KOPT-K1 (cell line): ENCODE measurements around the gene TMEM236.

Experiments
- H3K27ac ChIP-seq: fragments of 200-600 bp; sonication (generic); 2 replicates; pipeline ENCODE4 v1.5.1; 2016; ENCODE audit warnings: antibody characterized with exemption, mild to moderate bottlenecking, low read depth, low read length; ENCODE audit not compliant: poor library complexity, severe bottlenecking
- H3K36me3 ChIP-seq: fragments of 200-600 bp; sonication (generic); 2 replicates; pipeline ENCODE4 v1.5.1; 2017; ENCODE audit warnings: antibody characterized with exemption, mild to moderate bottlenecking, low read length, moderate library complexity; ENCODE audit not compliant: insufficient read depth
- H3K9me3 ChIP-seq: fragments of 200-600 bp; sonication (generic); 2 replicates; pipeline ENCODE4 v1.5.1; 2017; ENCODE audit warnings: antibody characterized with exemption, low read length, mild to moderate bottlenecking; ENCODE audit not compliant: insufficient read depth, poor library complexity, severe bottlenecking

TMEM236 gene

DNA sequence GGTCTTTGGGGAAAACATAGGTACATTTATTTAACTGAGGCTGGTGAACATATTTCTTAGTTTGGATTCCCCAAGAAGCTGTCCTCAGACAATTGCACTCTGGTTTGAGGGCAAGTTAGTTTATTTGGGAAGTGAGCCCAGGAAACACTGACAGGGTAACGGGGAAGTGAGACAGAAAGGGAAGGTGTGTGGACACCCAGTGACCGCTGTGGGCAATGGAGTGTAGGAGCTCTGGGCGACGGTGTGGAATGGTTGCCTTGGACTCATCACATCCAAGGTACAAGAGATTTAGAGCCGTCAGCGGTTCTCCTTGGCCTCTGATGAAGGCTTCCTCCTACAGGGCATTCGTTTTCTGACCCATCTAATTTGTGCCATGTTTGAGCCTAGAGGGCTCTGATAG is 64.2 kb downstream of the TMEM236 start:
- no peaks in the 10 kb centered on the region for H3K9me3 ChIP-seq
- H3K36me3 ChIP-seq: no peaks in the 10 kb centered on the region
- no peak overlapping the region for H3K27ac ChIP-seq

GRCh38 chr10:17817316-17817715 is 65.3 kb downstream of the TMEM236 start:
- Histone ChIP-seq H3K9me3 (no peaks in the 10 kb centered on the region), H3K27ac (no peak overlapping the region), H3K36me3 (no peaks in the 10 kb centered on the region)

GRCh38 chr10:17817790-17818189 is 65.8 kb downstream of the TMEM236 start:
- Histone ChIP-seq H3K9me3 (no peaks in the 10 kb centered on the region), H3K27ac (no peak overlapping the region), H3K36me3 (no peaks in the 10 kb centered on the region)

GRCh38 chr10:17819836-17820235 is 67.8 kb downstream of the TMEM236 start:
- no peaks in the 10 kb centered on the region for H3K9me3 ChIP-seq
- H3K27ac ChIP-seq: no peak overlapping the region
- H3K36me3 ChIP-seq: no peaks in the 10 kb centered on the region

DNA sequence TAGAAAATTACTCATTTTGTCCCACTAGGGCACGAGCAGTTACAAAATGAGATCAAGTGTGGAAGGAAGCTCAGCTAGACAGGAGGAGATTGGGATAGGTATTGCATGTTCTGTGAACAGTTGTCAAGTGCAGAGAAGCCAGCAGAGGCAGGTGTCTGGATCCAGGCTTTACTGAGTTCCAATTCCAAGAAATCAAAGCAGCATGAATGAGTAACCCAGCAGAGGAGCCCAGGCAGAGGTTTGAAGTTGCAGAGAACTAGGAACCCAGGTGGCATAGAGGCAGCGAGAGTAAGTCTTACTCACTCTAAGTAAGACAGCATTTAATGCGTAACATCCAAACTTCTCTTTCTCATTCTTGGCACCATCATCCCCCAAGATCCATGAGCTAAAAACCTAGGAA is 68.9 kb downstream of the TMEM236 start:
- H3K36me3 ChIP-seq: no peaks in the 10 kb centered on the region
- H3K9me3 ChIP-seq: no peaks in the 10 kb centered on the region
- H3K27ac ChIP-seq: no peak overlapping the region

DNA sequence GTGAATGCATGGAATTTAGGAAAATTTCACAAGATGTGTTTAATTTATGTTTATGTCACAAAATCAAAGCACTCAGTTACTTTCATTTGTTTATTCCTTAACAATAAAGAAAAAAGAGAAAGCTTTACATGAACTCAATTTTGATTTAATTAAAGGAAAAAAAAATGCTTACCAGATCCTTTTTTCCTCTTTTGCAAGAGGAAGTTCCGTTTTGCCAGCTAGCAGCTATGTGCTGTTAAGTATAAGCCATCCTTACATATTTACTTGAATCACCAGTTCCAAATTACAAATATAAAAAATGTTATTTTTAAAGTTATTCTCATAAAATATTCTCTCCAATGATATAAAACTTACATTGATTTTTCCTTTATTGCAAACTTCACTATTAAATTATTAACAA is 69.9 kb downstream of the TMEM236 start:
- Histone ChIP-seq H3K27ac (no peak overlapping the region), H3K9me3 (no peaks in the 10 kb centered on the region), H3K36me3 (no peaks in the 10 kb centered on the region)

- Histone ChIP-seq H3K27ac (no peak overlapping the region), H3K36me3 (no peaks in the 10 kb centered on the region), H3K9me3 (no peaks in the 10 kb centered on the region)
Observed at GRCh38 chr10:17831341-17831740, 79.3 kb downstream of the TMEM236 start.

- H3K27ac ChIP-seq: no peak overlapping the region
- H3K36me3 ChIP-seq: no peaks in the 10 kb centered on the region
- no peaks in the 10 kb centered on the region for H3K9me3 ChIP-seq
Observed at GRCh38 chr10:17831896-17832295, 79.9 kb downstream of the TMEM236 start.

GRCh38 chr10:17833656-17834055 is 81.7 kb downstream of the TMEM236 start:
- no peak overlapping the region for H3K27ac ChIP-seq
- H3K36me3 ChIP-seq: no peaks in the 10 kb centered on the region
- H3K9me3 ChIP-seq: no peaks in the 10 kb centered on the region

DNA sequence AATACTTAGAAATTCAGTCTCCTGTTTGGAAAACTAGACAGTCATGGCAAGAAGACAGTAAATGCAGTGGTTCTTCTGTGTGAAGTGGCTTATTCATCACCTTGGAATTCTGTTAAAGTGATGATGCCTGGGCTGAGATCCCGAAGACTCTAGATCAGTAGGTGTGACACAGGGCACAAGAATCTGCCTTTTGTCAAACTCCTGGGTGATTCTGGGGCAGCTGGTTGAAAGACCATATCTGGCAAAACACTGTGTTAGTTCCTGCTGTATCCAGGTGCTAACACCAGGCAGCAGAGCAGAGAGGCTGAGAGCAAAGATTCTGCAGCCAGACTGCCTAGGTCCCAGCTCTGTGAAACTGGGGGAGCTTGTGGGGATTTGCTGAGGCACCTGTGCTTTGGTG is 83.7 kb downstream of the TMEM236 start:
- Histone ChIP-seq H3K9me3 (no peaks in the 10 kb centered on the region), H3K36me3 (no peaks in the 10 kb centered on the region), H3K27ac (no peak overlapping the region)

- no peak overlapping the region for H3K27ac ChIP-seq
- H3K9me3 ChIP-seq: no peaks in the 10 kb centered on the region
- no peaks in the 10 kb centered on the region for H3K36me3 ChIP-seq
Observed at GRCh38 chr10:17836942-17837341, 84.9 kb downstream of the TMEM236 start.

GRCh38 chr10:17838080-17838648 is 86.2 kb downstream of the TMEM236 start:
- no peaks in the 10 kb centered on the region for H3K9me3 ChIP-seq
- no peaks in the 10 kb centered on the region for H3K36me3 ChIP-seq
- no peak overlapping the region for H3K27ac ChIP-seq

GRCh38 chr10:17841050-17841449 is 89.0 kb downstream of the TMEM236 start:
- no peaks in the 10 kb centered on the region for H3K36me3 ChIP-seq
- H3K9me3 ChIP-seq: no peaks in the 10 kb centered on the region
- H3K27ac ChIP-seq: no peak overlapping the region

GRCh38 chr10:17842641-17843040 is 90.6 kb downstream of the TMEM236 start:
- Histone ChIP-seq H3K27ac (no peak overlapping the region), H3K9me3 (no peaks in the 10 kb centered on the region), H3K36me3 (no peaks in the 10 kb centered on the region)

DNA sequence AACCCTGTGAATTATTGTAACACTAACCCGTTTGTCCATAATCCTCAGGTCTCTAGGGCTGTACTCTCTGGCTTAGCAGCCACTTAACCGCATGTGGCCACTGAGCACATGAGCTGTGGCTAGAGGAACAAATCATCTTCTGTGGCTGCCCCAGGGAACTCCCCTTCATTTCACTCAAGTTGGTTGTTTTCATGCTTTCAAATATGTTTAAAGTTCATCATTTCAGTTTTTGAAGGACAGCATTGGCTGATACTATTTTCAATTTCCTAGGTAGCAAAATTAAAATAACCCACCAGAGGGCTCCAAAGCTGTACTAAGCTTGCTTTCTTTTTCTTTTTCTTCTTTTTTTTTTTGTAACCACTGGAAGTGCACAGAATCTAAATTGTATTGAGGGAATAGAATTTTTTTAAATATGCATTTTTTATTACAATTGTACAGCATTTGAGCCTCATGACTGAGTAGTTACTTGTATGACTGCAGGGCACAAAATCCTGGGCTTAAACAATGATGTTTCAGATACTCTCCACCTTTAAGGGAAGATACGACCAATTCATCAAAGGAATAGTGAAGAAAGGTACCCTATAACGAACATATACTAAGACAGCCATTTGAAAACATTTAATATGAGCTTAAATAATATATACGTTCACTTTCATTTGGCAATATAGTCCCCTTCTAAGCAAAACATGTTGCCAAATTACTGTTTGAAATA is 95.7 kb downstream of the TMEM236 start:
- no peak overlapping the region for H3K27ac ChIP-seq
- H3K36me3 ChIP-seq: no peaks in the 10 kb centered on the region
- no peaks in the 10 kb centered on the region for H3K9me3 ChIP-seq

- no peaks in the 10 kb centered on the region for H3K36me3 ChIP-seq
- H3K27ac ChIP-seq: no peak overlapping the region
- H3K9me3 ChIP-seq: no peaks in the 10 kb centered on the region
Observed at GRCh38 chr10:17848646-17849045, 96.6 kb downstream of the TMEM236 start.
